8988T (cell line): Measurements from ENCODE around the gene SNX25.
"Not testable (repeated sequence)": the region's sequence is repeated elsewhere in the genome, so short reads cannot be mapped to it uniquely, and the experiment has no call there.

Source experiments
- DNase-seq: peaks from one replicate; pipeline ENCODE4 v3.0.0; 2011

Gene SNX25

GRCh38 chr4:185352202-185352601 is 142.8 kb downstream of the SNX25 start:
- DNase-seq = no peak

DNA sequence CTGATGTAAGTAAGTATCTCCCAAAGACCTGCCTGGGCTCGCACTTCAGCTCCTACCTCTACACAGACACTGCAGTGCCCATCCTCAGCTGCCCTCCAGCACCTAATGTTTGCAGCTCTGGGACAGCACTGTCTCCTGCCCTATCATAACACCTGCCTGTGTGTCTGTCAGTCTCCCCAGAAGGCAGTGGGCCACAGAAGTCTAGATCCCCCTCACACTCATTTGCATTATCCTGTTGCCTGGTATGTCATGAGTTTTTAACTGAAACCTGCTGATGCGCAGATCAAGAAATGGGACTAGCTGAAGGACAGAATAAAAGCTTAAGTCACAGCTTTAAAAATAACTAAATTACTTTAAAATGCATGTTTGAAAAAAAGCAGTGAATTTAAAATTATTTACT is 143.3 kb downstream of the SNX25 start:
- no peak for DNase-seq

DNA sequence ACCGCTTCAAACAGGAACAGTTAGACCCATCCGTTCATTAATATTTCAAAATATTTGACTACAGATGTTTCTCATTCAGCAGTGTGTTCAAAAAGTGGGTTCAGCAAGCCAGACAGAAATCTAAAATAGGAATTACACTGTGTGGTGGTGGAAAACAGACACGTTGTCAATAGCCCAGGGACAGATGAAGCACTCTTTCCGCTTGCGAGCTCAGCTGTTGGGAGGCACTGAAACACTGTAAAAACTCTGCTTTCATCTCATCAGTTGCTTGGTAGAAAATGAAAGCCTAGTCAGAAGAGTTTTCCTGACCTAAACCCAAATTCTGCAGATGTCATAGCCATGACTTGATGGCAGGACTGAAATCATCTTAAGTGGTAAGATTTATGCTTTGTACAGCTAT is 147.8 kb downstream of the SNX25 start:
- DNase-seq = no peak

DNA sequence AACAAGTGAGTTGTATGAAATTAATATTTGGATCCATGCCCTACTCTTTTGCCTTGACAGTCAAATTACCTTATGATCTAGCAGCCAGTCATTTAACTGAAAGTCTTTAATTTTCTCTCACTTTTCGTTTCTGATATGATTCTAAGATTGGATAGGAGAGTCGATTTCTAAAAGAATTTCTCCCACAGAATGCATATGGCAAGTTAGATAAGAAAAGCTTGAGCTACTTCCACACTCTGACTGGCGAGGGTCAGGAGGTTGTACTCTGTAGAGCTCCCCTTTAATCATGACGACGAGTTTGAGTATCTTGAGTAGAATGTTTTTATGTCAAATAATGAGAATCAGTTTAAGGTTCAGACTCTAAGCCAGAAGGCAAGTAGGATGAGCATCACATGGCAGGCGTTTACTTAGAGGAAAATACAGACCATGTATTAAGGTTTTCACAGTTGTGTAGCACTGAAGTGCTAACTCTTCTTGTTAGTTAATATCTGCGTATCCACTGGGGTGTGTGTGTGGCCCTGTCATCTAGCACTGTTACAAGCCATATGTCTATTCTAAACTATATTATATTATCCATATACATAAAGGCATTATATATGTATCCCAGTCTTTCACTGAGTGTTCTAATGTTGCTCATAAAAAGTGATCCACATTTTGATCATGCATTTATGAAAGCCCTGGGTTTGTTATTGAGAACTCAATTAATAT is 148.5 kb downstream of the SNX25 start:
- no peak for DNase-seq

- no peak for DNase-seq
Observed at GRCh38 chr4:185358514-185358913, 149.1 kb downstream of the SNX25 start.

DNA sequence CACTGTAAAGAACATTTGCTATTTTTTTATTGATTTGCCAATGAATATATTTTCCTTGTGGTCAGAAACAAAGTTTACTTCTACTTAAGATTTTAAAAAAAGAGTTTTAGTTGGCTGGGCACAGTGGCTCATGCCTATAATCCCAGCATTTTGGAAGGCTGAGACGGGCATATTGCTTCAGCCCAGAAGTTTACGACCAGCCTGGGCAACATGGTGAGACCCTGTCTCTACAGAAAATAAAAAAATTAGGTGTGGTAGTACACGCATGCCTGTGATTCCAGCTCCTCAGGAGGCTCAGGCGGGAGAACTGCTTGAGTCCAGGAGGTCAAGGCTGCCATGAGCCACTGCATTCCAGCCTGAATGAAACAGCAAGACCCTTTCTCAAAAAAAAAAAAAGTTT is 149.6 kb downstream of the SNX25 start:
- DNase-seq = no peak

- no peak for DNase-seq
Observed at GRCh38 chr4:185359767-185360446, 150.5 kb downstream of the SNX25 start.

GRCh38 chr4:185361872-185362271 is 152.5 kb downstream of the SNX25 start:
- no peak for DNase-seq

DNA sequence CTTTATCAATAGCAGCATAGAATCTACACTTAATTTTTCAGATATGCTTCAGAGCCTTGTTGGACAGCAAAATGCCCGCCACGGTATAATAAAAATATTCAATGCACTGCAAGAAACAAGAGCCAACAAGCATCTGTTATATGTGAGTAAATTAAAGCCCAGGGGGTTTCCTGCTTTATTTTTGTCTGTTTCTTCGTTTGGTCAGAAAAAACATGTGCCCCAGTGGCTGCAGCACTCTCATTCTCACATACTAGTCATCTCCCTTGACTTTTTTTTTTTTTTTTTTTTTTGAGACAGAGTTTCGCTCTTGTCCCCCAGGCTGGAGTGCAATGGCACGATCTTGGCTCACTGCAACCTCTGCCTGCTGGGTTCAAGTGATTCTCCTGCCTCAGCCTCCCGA is 153.2 kb downstream of the SNX25 start:
- not testable (repeated sequence) for DNase-seq

- no peak for DNase-seq
Observed at GRCh38 chr4:185363251-185363650, 153.9 kb downstream of the SNX25 start.

GRCh38 chr4:185364886-185365285 is 155.5 kb downstream of the SNX25 start:
- no peak for DNase-seq

DNA sequence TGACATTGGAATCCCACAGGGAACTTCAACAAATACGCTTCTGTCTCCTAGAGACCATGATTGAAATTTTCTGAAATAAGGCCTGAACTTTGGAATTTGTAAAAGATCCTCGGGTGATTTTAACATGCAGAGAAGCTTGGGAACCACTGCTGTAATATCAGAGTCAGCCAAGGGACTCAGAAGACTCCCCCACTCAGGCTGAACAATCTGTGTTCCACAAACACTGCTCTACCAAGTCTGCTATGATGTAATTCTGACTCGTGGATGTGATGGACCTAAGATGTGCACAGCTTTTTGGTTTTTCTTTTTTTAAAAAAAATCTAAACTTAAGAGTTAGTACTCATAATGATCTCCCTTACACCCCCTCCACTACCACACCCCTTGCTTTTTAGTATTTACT is 160.3 kb downstream of the SNX25 start:
- no peak for DNase-seq

GRCh38 chr4:185370268-185370949 is 161.0 kb downstream of the SNX25 start:
- DNase-seq = no peak

DNA sequence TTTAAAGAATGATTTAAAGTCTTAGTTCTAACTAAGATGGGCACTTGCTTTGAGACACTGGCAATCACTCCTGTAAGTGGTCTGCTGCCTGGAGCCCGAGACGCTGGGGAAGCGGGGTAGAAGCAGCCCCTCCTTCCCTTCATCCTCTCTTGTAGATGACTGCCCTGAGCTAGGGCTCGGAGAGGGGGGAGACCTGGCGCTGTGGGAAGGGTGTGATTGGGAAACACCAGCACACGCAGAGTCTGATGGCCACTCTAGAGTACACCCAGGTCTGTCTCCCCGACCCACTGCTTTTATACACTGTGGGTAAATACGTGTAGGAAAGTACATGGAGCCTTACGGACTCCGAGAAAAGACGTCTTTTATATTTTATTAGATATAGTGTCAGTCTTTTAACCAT is 162.3 kb downstream of the SNX25 start:
- no peak for DNase-seq

- no peak for DNase-seq
Observed at GRCh38 chr4:185374027-185374426, 164.6 kb downstream of the SNX25 start.

GRCh38 chr4:185374573-185374972 is 165.2 kb downstream of the SNX25 start:
- DNase-seq = no peak

DNA sequence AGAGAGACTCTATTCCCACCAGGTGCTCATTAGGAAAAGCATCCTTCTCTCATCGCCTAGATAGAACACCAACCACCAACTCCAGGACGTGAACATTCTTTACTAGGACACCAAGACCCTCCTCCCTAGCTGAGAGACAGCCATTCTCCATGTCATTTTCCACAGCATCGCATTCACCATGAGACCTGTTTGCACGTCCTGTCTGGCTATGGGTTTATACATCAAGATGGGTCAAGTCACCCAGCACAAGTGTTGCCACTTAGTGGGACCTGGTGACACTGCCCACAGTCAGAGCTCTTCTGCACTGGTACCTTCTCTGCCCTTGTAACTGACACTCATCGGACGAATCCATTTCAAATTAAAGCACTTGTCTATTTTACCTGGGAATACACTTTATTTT is 168.9 kb downstream of the SNX25 start:
- DNase-seq = no peak

GRCh38 chr4:185379326-185380295 is 170.2 kb downstream of the SNX25 start:
- DNase-seq = no peak

- no peak for DNase-seq
Observed at GRCh38 chr4:185380320-185380719, 170.9 kb downstream of the SNX25 start.

- DNase-seq = no peak
Observed at GRCh38 chr4:185381288-185382196, 172.1 kb downstream of the SNX25 start.

DNA sequence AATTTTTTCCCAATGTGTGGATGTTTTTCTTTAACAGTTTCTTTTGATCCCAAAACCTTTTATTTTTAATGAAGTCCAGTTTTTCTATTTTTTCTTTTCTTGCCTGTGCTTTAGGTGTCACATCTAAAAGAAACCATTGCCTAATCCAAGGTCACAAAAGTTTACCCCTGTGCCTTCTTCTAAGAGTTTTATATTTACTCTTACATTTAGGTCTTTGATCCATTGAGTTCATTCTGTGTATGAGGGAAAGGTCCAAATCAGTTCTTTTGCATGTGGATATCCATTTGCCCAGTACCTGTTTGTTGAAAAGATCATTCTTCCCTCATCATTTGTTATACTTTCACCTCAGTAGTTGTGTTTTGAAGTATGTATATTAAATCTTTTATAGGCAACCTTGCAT is 173.4 kb downstream of the SNX25 start:
- DNase-seq = no peak

GRCh38 chr4:185383451-185383850 is 174.1 kb downstream of the SNX25 start:
- no peak for DNase-seq
